Mucosa of descending colon (tissue), 3 donors: ENCODE measurements around the gene CD53. TPM values are rescaled to one million over a fixed set of nuclear protein-coding genes. Genes with fewer than 3 reads are reported as not detected.
"Not testable (repeated sequence)": the region's sequence is repeated elsewhere in the genome, so short reads cannot be mapped to it uniquely, and the experiment has no call there.

Source experiments
- ATAC-seq: fragments of 200-7000 bp; cut with Tn5 transposase; one replicate; pipeline ENCODE4 v1.9.1; 2020; ENCODE audit warnings: mild to moderate bottlenecking, moderate library complexity
- DNase-seq, 3 donors: peaks; one replicate each; pipeline ENCODE4 v3.0.0-alpha.2; 2020
- H3K36me3 ChIP-seq: fragments of 200-600 bp; one replicate; pipeline ENCODE4 v1.8.0; 2021; ENCODE audit warnings: low read depth, mild to moderate bottlenecking
- H3K4me1 ChIP-seq: fragments of 200-600 bp; one replicate; pipeline ENCODE4 v1.8.0; 2021; ENCODE audit warnings: low read depth, mild to moderate bottlenecking
- H3K4me3 ChIP-seq: fragments of 200-600 bp; one replicate; pipeline ENCODE4 v1.8.0; 2021; ENCODE audit warnings: mild to moderate bottlenecking
- H3K9me3 ChIP-seq: fragments of 200-600 bp; one replicate; pipeline ENCODE4 v1.8.0; 2021; ENCODE audit warnings: mild to moderate bottlenecking
- intact Hi-C, 2 donors: fragments of 100-400 bp; cut with DNase I in 1 of 2; cut with micrococcal nuclease in 1 of 2; formaldehyde crosslinking; loops; one replicate each; pipeline versions ENCODE4 v1.11.0 to v1.11.1; 2022; cut with DNase I, micrococcal nuclease
- long read RNA-seq, 2 donors: library from polyadenylated mRNA; unstranded; transcript quantifications; one replicate each; pipeline ENCODE4 v2.0.0, GENCODE V29; 2019 to 2021
- total RNA-seq, 3 donors: library from RNA; stranded (reverse); fragmentation: NEBNext Ultra II Directional in 2 of 3; extraction: Animal tissue kit (Norgen Biotek cat#: 25700) in 2 of 3; gene quantifications; one replicate each; pipeline versions ENCODE4 v1.2.1 to v1.2.4, GENCODE V29; 2021 to 2023
- TF ChIP-seq, protein P1 (sequence below): fragments of 200-600 bp; IDR thresholded peaks from one replicate; pipeline ENCODE4 v1.8.0; 2022; ENCODE audit warnings: antibody characterized with exemption, mild to moderate bottlenecking
- donor health status: DM: no; HTN: no; CAD: no; lungs with moderate emphysema.
- donor health status: DM: no; HTN: no; CAD: no.
- donor health status: DM: no; HTN: yes; CAD: no.

The CD53 gene, protein sequence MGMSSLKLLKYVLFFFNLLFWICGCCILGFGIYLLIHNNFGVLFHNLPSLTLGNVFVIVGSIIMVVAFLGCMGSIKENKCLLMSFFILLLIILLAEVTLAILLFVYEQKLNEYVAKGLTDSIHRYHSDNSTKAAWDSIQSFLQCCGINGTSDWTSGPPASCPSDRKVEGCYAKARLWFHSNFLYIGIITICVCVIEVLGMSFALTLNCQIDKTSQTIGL
- 10 to 100 TPM; 10.3 to 32.8 (median 28.2) TPM for total RNA-seq
- long read RNA-seq, donor 1, transcript CD53-201 (8 exons, 1,505 nt) = major isoform, 5 of 5 reads
- long read RNA-seq, donor 1, partial matches to known transcripts = 0 of 5 reads
- long read RNA-seq, donor 1, other reads (novel, unspliced or antisense) = 0 of 5 reads
- long read RNA-seq, donor 2, transcript CD53-201 (8 exons, 1,505 nt) = major isoform, 8 of 8 reads
- long read RNA-seq, donor 2, partial matches to known transcripts = 0 of 8 reads
- long read RNA-seq, donor 2, other reads (novel, unspliced or antisense) = 0 of 8 reads

DNA sequence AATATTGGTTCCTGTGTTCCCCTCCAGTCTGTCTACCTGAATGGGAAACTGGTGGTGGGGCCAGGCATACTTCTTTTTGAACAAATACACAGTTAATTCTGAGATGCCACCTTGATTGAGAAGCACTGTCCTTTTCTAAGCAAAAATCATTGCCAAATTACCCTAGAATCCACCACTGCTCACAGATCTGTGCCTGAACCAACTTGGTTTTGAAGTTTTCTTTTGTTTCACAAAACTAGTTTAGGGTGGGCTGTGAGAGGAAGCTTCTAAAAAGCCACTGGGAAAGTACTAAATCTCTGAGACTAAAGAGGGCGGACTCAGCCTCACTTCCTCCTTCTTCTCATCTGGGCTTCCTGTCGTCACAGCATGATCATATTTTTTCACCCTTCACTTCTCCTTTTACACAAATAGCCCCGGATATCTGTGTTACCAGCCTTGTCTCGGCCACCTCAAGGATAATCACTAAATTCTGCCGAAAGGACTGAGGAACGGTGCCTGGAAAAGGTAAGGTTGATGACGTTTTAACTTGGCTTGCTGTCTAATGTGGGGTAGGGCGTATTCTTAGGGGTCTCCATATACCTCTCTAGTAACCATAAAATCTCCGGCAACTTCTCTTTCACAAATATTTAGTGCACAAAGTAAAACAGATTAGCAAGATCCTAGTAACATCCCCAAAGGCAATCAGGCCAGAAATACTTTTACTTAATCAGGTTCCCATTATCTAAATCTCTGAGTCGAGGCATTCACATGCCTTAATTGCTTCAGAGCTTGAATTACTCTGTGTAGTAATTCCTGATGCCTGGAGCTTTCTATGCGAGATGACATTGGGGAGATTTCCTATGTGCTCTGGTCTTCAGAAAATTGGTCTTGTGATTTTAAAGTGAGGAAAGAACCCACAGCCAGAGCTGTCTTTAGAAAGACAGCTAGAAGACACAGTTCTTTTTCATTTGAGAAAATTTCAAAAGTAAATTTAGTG, at the start of gene CD53:
TSS of gene CD53 (plus strand) at position 404 of the 976 bp plus-strand sequence. CDS start 18,261 bp downstream, outside the sequence.
- Histone ChIP-seq H3K9me3 (peaks cover 5% of the 10 kb centered on the region), H3K4me1 (no peaks in the 10 kb centered on the region), H3K36me3 (no peaks in the 10 kb centered on the region), H3K4me3 (no peak within 1 kb of the TSS)
- TF ChIP-seq, protein P1, sequence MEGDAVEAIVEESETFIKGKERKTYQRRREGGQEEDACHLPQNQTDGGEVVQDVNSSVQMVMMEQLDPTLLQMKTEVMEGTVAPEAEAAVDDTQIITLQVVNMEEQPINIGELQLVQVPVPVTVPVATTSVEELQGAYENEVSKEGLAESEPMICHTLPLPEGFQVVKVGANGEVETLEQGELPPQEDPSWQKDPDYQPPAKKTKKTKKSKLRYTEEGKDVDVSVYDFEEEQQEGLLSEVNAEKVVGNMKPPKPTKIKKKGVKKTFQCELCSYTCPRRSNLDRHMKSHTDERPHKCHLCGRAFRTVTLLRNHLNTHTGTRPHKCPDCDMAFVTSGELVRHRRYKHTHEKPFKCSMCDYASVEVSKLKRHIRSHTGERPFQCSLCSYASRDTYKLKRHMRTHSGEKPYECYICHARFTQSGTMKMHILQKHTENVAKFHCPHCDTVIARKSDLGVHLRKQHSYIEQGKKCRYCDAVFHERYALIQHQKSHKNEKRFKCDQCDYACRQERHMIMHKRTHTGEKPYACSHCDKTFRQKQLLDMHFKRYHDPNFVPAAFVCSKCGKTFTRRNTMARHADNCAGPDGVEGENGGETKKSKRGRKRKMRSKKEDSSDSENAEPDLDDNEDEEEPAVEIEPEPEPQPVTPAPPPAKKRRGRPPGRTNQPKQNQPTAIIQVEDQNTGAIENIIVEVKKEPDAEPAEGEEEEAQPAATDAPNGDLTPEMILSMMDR = no peak
- intact Hi-C loops = no loop called here
- peak in 1 of 3 donors; percentile 52 for DNase-seq
- peak; percentile 78 for ATAC-seq

DNA sequence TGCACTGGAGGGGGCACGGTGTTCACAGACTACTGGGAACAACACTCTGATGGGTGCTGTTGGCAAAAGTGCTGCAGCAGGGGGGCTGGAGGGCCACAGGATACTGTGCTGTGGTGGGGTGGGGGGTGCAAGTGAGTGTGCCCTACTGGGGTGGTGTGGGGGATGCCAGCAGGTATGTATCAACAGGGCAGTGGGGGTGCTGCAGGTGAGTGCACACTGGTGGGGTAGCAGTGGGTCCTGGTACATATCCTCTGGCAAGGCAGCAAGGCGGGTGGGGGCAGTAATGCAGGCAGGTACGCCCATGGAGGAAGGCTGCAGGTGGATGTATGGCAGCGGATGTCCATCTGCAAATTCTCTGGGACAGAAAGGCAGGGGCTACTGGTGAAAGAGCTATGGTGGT, 48.8 kb upstream of the CD53 start:
- Histone ChIP-seq H3K4me3 (no peak overlapping the region), H3K9me3 (no peaks in the 10 kb centered on the region), H3K36me3 (no peaks in the 10 kb centered on the region), H3K4me1 (no peaks in the 10 kb centered on the region)
- intact Hi-C loops = no loop called here
- no peak for ATAC-seq
- DNase-seq = no peak
- TF ChIP-seq, protein P1 = no peak

GRCh38 chr1:110829955-110830553, 42.9 kb upstream of the CD53 start:
- Histone ChIP-seq H3K4me1 (no peaks in the 10 kb centered on the region), H3K4me3 (no peak overlapping the region), H3K9me3 (no peaks in the 10 kb centered on the region), H3K36me3 (no peaks in the 10 kb centered on the region)
- peak in 1 of 3 donors; percentile 26 for DNase-seq
- intact Hi-C loops = no loop called here
- peak; percentile 73 for ATAC-seq
- TF ChIP-seq, protein P1 = no peak

- intact Hi-C loops, H3K9me3 ChIP-seq, DNase-seq, ATAC-seq, H3K36me3 ChIP-seq, H3K4me1 ChIP-seq, H3K4me3 ChIP-seq: not testable (repeated sequence)
Observed at GRCh38 chr1:110833779-110834178, 39.2 kb upstream of the CD53 start.

GRCh38 chr1:110846861-110847260, 26.1 kb upstream of the CD53 start:
- TF ChIP-seq, protein P1 = no peak
- intact Hi-C loops = no loop called here

More at GRCh38 chr1:110846861-110847260, 26.1 kb upstream of the CD53 start:
- H3K4me3 ChIP-seq = no peak overlapping the region
- H3K36me3 ChIP-seq = no peaks in the 10 kb centered on the region
- no peaks in the 10 kb centered on the region for H3K4me1 ChIP-seq
- ATAC-seq (no peak), DNase-seq (no peak)
- H3K9me3 ChIP-seq = no peaks in the 10 kb centered on the region
